ENCODE results near the gene RNF182. TPM values are rescaled to one million over a fixed set of nuclear protein-coding genes. Genes with fewer than 3 reads are reported as not detected.

Gene RNF182
- total RNA-seq, 4 donors from 2014 or later = 0.32 to 1.3 (median 0.42) TPM; not detected in 1

- TF ChIP-seq POLR2A (IDR thresholded peaks at IDR 0.05) (no peak), CTCF (IDR thresholded peaks at IDR 0.05) (no peak)
- DNase-seq (ENCODE audit: low spot score in 2 of 2) = no peak
- no peak overlapping the region for H3K4me3 ChIP-seq (ENCODE audit: low read depth, poor library complexity, severe bottlenecking)
- WGBS, 2 donors = 95 to 97% methylated on average over 6 of the region's 6 CpGs
- intact Hi-C loops (cut with DNase I; ENCODE audit: low total_unique reads) = no loop called here
Observed at GRCh38 chr6:13991393-13991792, 66.6 kb downstream of the RNF182 start.

- H3K4me3 ChIP-seq (ENCODE audit: low read depth, poor library complexity, severe bottlenecking) = no peak overlapping the region
- intact Hi-C loops (cut with DNase I; ENCODE audit: low total_unique reads) = loop anchor here (1.0 kb wide), 1 partner anchor 38 kb away; no protein-coding TSS in a partner anchor
- no peak for TF ChIP-seq CTCF (IDR thresholded peaks at IDR 0.05)
- TF ChIP-seq POLR2A (IDR thresholded peaks at IDR 0.05) = no peak
Observed at GRCh38 chr6:13992417-13993055, 67.8 kb downstream of the RNF182 start.

GRCh38 chr6:13993416-13993815, 68.7 kb downstream of the RNF182 start:
- WGBS, 2 donors = 70 to 73% methylated on average over 2 of the region's 2 CpGs
- H3K4me3 ChIP-seq (ENCODE audit: low read depth, poor library complexity, severe bottlenecking) = no peak overlapping the region
- no peak for TF ChIP-seq POLR2A (IDR thresholded peaks at IDR 0.05)
- TF ChIP-seq CTCF (IDR thresholded peaks at IDR 0.05) = no peak
- intact Hi-C loops (cut with DNase I; ENCODE audit: low total_unique reads) = loop anchor here (1.0 kb wide), 1 partner anchor 39 kb away; no protein-coding TSS in a partner anchor
- DNase-seq (ENCODE audit: low spot score in 2 of 2) = no peak

More at GRCh38 chr6:13992417-13993055, 67.8 kb downstream of the RNF182 start:
- no peak for DNase-seq (ENCODE audit: low spot score in 2 of 2)
- WGBS, 2 donors = 86 to 88% methylated on average over 5 of the region's 5 CpGs

GRCh38 chr6:13998356-13998755, 73.6 kb downstream of the RNF182 start:
- intact Hi-C loops (cut with DNase I; ENCODE audit: low total_unique reads) = no loop called here
- no peak for DNase-seq (ENCODE audit: low spot score in 2 of 2)
- TF ChIP-seq CTCF (IDR thresholded peaks at IDR 0.05) (no peak), POLR2A (IDR thresholded peaks at IDR 0.05) (no peak)
- H3K4me3 ChIP-seq (ENCODE audit: low read depth, poor library complexity, severe bottlenecking) = no peak overlapping the region
- 83 to 84% methylated on average over 3 of the region's 3 CpGs for WGBS, 2 donors

- WGBS, 2 donors = 59 to 65% methylated on average over 3 of the region's 3 CpGs
- TF ChIP-seq CTCF (IDR thresholded peaks at IDR 0.05) (no peak), POLR2A (IDR thresholded peaks at IDR 0.05) (no peak)
- DNase-seq (ENCODE audit: low spot score in 2 of 2) = no peak
- intact Hi-C loops (cut with DNase I; ENCODE audit: low total_unique reads) = no loop called here
- no peak overlapping the region for H3K4me3 ChIP-seq (ENCODE audit: low read depth, poor library complexity, severe bottlenecking)
Observed at GRCh38 chr6:14000901-14001300, 76.1 kb downstream of the RNF182 start.

Data from lower leg skin (tissue), 4 donors.